NCI-H1694 treated with DMSO at 0.1 percent for 48 hours (cell line): ENCODE results near the gene EME1.
A peak's percentile ranks its signal among the peaks of the same experiment; 100 is the strongest.
"Not testable (repeated sequence)": the region's sequence is repeated elsewhere in the genome, so short reads cannot be mapped to it uniquely, and the experiment has no call there.

ENCODE experiments used
- DNase-seq: peaks from one replicate; lab custom pipeline; 2025; lab: John Stamatoyannopoulos, UW

The EME1 gene, protein sequence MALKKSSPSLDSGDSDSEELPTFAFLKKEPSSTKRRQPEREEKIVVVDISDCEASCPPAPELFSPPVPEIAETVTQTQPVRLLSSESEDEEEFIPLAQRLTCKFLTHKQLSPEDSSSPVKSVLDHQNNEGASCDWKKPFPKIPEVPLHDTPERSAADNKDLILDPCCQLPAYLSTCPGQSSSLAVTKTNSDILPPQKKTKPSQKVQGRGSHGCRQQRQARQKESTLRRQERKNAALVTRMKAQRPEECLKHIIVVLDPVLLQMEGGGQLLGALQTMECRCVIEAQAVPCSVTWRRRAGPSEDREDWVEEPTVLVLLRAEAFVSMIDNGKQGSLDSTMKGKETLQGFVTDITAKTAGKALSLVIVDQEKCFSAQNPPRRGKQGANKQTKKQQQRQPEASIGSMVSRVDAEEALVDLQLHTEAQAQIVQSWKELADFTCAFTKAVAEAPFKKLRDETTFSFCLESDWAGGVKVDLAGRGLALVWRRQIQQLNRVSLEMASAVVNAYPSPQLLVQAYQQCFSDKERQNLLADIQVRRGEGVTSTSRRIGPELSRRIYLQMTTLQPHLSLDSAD

DNA sequence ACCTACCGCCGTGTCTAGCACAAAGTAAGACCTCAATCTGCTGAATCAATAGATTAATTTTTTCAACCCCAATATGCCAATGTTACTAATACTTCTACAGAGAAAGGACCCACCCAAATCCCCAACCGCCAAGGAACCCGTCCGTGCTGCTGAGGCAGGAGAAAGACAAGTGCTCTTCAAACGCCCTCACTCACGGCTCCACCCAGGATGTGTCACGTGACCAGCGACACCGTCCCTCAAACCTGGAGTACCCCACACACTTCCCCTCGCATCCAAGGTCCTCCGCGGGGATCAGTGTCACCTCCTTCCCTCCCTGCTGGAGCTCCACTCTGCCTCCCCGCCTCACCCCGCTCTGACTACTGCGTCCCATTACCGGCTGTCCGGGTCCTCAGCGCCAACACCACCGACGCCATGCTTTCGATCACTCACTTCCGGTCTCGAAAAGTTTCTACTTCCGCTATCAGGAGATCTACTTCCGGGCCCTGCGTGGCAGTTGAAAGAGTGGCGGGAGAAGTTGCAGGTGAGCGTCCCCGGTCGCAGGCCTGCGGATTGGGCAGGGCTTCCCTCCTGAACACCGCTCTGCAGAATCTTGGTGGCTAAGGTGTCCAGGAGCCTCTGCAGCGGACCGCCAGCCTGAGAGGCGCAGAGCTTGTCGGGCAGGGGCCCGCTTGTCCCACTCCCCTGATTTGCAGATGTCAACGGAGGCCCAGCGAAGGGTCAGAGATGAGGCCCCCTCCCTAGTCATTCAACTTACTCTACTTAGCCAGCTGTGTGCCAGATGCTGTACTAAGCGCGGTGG lies at the start of gene EME1, which contains the start of gene MRPL27:
Gene EME1 (plus strand): TSS at position 472 of the 799 bp plus-strand sequence. CDS start 1,980 bp downstream, outside the sequence.
Gene MRPL27 (minus strand): TSS at position 427 of the 799 bp plus-strand sequence. CDS start 14 bp downstream, at position 413.
- DNase-seq: peak; percentile 93

DNA sequence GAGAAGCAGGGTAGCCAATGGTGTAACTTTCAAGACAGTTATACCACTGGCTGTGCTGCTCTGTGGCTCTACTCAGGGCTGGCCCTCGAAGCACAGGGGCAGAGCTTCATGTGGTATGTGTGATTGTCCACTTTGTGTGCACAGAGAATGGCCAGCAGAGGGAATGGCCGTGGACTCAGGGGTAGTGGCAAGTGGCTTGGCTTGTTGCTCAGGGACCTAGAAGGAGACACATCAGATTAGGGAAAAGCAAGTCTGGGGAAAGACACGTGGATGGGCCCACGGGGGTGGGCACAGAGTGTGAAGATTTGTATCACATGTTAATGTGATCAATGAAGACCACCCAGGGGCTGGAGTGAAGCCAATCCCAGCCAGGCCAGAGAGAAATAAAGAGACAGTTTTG lies 47.1 kb upstream of the EME1 start:
- DNase-seq: no peak

DNA sequence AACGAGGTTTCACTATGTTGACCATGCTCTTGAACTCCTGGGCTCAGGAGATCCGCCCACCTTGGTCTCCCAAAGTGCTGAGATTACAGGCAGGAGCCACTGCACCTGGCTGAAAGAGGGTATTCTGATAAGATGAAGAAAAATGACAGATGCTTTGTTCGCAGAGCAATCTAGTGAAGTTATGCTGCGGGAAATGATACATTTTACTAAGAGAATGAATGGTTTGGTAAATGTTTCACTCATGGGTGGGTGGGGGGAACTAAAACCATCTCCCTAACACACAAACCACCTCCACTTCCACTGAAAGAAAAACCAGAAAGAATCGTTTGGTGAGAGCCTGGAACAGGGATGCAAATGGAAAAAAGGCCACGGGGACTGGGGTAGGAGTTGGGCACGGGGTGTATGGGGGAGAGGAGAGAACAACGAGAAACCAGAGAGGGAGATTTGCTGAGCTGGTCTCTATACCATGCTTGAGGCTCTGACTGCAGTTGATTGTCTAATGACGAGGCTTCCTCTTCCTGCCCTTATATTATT lies 46.1 kb upstream of the EME1 start:
- DNase-seq: no peak

DNA sequence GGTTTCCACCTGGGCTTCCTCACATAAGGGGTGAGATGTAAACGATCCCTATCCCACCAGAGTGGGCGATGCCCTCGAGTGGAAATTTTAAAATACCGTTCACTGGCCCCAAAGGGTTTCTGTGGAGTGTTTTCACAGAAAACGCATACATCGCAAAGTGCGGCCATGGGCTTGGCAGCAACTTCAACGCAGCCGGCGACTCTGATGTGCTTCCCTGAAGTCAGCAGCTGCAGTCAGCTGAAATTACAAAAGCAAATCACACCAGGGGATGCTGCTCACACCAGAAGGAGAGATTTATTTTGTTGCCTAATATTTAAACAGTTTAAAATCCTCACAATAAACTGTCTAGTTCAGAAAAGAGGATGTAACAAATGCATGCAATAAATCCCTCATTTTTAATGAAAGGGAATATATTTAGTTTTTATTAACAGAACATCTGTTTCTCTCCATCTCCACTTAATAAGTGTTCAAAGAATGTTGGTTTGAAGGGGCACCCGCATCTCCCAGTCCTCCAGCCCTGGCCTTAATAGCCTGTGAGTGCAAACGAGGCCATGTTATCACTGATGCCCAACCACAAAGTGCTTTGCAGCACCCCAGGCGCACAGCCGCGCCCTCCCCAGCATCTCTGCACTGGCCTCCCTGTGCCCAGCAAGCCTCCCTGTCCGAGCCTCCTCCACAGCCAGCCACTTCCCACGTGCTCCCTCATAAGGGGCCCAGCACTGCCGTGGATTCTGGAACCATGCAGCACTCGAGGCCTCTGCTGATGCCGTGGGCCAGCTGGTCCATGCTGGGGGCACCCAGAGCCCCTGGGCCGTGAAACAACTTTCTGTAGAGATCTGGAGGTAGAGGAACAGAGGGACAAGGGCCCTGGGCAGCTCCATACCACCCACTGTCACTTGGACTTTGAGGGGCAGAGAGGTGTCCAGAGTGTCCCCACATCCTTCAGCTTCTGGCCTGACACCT lies 44.4 kb upstream of the EME1 start:
- peak; percentile 15 for DNase-seq

DNA sequence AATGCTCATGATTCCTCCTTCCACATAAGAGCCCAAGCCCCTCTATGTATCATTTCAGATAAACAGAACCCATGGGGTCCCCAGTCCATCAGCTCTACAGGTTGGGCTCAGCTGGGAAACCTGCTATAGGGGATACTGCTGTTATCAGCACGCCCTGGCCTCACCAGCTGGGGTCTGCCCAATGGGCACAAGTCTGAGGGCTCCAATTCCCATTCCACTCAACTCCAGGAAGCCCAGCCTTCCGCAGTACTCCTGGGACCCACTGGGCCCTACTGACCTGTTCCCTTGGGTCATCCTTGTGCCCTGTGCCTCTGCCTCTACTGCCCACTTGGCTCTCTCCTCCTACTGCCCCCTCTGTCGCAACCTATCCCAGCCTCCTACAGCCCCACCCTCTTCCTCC lies 43.3 kb upstream of the EME1 start:
- no peak for DNase-seq

DNA sequence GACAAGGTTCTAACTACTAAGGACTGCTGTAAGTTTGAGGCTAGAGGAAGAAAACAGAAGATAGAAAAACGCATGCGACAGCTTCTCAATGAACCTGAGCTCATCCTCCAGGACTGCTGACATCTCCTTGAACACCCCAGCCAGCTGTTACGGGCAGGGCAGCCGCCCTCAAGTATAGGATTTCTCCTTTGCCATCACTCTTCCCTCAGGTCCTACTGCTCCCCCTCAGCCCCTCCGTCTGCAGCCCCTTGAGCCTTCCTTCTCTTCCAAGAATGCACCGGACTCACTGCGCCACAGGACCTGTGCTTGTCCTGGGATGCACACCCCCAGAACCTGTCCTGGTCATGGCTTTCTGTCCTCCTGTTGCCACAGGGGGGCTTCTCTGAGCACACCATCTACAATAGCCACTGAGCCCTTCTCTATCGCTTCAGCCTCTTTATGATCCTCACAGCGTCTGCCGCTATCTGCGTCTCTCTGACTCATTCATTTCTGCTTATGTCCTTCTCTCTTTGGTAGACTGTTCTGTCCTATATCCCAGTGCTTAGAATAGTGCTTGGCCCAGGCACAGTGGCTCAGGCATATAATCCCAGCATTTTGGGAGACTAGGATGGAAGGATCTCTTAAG lies 42.8 kb upstream of the EME1 start:
- no peak for DNase-seq

DNA sequence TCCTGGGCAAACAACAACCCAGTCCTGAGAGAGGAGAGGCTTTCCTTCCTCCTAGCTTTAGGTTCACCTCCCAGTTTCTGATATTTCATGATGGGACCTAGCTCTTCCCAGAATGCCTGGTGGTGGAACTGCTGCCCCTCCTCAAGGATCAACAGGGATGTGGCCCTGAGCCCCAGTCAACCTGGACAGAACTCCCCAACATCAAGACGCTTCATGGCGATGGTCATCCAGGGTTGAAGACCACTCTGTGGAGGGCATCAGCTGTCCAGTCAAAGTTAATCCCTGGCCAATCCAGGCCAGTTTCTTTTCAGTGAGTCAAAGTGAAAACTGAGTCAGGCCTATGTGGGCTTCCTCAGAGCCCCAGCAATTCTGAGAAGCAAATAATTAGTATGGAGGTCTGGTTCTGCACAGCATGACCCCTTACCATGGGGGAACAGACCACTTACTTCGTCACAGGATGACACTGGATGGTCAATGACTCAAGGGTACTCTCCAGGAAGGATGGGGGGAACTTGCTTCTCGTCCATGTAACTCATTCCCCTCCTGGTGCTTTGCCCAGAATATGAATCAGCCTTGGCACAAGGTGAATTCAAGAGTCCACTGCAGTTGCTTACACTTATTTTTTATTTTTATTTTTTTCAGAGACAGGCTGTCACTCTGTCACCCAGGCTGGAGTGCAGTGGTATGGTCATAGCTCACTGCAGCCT lies 41.8 kb upstream of the EME1 start:
- DNase-seq: no peak

DNA sequence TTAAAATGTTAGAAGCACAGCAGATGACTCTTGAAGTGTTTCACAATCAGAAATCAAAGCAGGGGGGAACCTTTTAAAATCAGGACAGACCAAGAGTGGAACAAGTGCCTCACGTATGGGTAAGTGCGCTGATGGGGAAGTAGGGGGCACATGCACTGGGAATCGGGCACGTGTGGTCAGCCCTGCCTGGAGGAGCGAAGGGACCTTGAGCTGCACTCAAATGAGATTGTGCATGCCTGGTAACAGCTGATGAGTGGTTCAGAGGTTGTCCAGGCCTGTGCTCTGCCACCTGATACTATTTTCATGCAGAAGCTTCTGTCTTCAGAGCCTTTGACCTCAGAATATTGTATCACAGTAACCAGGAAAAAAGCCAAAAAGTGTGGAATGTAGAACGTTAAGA lies 40.8 kb upstream of the EME1 start:
- no peak for DNase-seq

DNA sequence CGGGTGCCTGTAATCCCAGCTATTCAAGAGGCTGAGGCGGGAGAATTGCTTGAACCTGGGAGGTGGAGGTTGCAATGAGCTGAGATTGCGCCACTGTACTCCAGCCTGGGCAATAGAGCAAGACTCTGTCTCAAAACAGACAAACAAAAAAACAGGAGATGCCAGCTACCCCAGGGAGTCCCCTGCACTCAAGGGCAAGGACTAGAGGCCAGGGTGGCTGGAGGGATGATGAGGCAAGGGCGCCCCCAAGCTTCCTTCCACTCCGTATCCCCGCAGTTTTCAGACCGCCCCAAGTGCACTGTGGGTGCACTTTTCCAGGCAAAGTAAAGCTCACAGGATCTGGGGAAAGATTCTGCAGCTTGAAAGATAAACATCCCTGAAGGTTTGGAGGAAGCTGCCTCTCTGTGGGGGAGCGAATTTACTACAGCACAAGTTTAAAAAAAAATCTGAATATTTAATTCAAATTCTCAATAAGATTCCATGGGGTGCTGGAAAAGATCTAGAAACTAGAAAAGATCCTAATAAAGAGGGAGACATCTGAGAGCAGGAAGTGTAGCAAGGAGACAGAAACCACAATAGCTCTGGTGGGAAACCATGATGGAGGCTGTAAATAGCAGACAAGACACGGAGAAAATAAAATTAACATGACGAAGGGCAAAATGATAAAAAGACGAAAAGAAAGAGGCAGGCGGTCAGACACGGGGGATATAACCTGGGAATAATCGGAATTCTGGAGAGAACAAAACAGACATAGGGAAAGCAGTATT lies 39.6 kb upstream of the EME1 start:
- DNase-seq: not testable (repeated sequence)

DNA sequence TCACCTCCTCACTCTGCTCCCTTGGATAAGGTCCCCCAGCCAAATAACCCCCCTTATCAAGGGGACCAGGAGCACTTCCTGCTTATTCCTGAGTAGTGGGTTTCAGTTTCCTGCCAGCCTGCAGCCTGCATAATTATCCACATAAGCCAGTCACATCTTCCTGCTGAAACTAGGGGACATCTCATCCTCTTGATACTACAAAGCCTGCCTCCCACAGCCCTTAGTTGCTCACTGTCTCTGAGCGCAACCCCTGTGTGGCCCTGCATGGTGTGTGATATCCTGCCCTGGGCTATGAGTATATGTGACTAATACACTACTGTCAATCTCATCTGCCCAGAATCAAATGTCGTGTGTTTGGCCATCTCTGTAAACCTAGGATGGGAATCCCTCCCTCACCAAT lies 35.1 kb upstream of the EME1 start:
- no peak for DNase-seq

DNA sequence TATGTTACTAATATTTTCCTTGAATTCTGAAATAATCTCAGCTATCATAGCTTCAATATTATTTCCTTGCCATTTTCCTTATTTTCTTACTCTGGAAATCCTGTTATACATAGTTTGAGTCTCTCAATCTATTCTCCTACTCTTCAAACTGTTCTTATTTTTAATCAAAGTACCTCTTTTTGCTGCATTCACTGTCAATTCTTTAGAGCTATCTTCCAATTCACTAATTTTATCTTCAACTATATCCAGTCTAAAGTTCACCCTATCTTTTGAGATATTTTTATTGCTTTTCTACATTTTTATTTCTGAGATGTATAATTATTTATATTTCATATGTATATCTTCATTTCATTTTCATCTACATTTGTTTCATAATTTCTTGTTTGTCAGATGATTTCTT lies 34.4 kb upstream of the EME1 start:
- no peak for DNase-seq

DNA sequence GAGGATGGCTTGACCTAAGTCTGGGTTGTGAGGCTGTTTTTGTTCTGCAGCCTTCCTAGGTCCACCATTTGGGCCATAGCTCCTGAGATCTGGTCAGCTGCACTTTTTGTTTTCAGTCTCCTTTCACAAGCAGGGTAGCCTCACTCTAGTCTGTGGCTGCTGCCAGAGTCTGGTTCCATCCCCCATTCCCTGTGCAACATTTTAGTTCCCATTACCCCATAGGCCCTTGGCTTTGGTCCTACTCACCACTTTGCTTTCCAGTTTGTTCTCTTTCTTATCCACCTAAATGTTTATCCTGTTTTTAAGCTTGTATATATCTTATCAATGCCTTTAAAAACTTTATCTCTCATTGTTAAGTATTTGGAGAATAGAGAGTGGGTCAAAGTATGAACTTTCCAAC lies 33.6 kb upstream of the EME1 start:
- no peak for DNase-seq

DNA sequence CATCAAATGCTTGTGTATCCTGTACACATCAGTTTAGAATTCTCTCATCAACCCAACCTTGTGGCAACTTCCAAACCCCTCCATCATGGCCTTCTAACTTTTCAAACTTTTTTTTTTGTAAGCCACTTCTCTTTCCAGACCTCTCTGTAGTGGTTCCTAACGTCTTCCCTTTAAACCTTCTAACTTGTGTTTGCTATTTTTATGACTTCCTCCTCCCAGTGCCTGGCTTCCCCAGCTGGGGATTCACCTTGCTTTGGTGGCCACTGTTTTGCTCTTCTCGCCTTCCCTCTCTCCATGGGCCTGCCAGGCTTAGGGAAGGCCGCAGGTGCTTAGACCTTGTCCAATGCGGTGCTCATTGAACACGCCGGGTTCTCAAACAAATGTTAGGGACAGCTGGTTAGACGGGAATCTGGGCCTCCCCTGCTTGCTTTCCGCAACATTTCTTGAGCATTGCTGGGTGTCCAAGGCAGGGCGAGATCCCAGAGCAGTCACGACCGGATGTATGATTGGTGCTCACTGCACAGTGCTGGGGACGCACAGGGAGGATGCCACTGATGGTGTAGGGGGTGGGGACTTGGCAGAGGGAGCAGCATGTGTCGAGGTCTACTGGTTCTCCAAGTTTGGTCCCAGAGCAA lies 28.2 kb upstream of the EME1 start:
- DNase-seq: no peak

DNA sequence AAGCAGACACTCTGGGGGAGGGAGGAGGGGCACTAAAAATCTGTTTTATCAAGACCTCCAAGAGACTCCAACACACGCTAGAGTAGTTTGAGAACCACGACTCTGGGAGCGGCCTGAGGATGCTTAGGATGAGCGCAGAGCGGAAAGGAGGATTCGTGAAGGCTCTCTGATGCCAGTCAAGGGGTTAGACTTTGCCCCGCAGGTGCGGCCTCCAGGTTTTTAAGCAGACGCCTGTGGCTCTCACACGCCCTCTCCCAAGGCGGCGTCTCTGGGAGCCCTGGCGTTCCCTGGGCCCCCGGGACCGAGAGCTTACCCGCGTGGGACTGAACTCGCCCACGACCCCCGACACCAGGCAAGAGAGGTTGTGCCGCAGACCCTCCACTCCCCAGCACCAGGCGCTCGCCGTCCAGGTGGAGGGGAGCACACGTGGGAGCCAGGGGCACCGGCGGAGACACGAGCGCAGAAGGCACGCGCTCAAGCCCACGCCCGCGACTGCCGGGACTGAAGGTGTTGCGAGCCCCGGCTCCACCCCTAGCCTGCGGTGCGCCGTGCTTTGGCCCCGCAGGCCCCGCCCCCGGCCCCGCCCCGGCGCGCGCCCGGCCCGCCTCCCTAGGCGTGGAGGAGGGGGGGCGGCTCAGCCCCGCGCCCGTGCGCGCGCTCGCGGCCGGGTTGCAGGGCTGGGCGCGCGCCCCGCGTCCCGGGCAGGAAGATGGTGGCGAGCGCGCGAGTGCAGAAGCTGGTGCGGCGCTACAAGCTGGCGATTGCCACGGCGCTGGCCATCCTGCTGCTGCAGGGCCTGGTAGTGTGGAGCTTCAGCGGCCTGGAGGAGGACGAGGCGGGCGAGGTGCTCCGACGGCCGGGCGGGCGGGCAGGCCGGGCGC lies 27.4 kb upstream of the EME1 start, which contains the start of gene XYLT2:
Gene XYLT2 (plus strand): TSS at position 695 of the 881 bp plus-strand sequence. CDS start 15 bp downstream, at position 710.
- peak; percentile 60 for DNase-seq

DNA sequence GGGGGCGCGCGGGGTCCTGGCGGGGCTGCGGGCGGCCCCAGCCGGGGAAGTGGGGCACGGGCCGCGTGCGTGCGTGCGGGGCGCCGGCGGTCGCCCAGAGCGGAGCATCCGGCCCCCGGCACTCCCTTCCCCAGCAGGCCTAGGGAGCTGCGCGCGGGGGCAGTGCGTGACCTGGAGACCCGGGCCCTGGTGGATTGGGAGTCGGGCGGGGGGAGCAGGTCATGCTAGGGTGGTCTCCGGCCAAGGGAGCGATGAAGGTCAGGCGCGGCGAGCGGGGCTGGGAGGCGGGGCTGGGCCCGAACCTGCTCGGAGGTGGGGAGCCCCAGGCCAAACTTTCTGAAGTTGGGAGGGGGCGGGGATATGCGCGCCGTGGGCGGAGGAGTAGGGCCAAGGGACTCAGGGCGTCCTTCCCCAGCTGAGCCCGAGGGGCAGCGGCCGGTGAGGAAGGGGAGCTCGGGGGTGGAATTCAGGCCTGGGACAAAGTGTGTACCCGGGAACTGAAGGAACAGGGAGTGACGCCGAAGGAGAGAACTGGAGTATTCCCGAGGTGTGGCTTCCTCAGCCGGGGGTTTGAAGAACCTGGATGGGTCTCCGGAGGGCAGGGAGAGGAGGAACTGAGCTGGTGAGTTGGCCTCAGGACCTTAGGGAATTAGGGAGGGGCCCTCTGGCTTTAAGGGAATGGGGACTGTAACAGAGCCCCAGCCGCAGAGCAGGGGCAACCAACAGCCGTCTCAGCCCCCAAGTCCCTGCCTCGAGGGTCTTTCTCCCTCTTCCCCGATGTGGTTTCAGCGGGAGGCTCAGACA lies 26.5 kb upstream of the EME1 start:
- DNase-seq: no peak

DNA sequence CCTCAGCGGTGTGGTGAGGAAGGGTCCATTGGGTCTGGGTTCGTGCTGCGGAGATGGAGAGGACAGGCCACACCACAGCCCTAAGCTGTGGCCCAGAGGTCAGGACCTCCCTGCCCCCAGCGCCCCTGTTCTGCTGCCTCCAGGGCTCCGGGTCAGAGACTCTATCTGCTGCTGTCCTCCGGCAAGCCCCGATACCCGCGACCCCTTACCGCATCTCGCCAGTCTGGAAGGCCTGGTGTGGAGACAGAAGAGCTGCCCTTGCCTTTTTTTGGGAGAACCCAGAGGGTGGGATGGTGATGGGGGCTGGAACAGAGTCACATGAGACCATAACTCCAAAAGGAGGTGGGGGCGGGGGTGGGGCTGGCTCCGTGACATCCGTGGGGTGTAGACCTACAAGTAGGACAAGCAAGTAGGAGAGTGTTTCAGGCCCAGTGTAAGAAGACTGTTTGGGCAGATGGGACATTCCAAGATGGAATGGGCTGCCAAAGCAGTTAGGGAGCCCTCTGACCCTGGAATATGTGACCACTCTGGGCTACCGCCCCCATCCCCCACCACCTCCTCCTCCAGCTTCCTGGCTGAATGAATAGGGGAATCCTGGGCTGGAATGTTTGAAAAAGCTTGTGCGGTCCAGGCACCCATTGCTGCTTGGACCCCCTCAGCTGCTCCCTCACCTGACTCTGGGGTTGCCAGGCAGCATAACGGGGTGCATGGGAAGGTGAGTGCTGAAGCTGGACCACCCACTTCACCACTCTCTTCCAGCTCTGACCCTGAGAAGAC lies 25.7 kb upstream of the EME1 start:
- DNase-seq: no peak
